ENCODE results near the gene ZNF507.

The ZNF507 gene

DNA sequence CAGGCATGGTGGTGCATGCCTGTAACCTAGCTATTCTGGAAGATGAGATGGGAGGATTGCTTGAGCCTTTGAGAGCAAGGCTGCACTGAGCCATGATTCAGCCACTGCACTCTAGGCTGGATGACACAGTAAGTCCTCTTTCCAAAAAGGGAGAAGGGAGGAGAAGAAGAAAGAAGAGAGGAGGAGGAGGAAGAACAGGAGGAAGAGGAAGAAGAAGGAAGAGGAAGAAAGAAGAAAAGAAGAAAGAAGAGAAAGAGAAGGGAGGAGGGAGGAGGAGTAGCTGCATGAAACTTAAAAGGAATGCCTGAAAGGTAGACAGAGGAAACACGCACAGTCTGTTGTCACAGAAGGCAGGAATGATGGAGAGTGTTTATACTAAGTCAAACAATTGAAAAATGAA lies 56.6 kb downstream of the ZNF507 start:
- no peak overlapping the region for H2BK5ac ChIP-seq (ENCODE audit: low read length)
- H3K79me1 ChIP-seq (ENCODE audit: low read length) = no peaks in the 10 kb centered on the region
- H3K4me3 ChIP-seq (ENCODE audit: low read length) = no peak overlapping the region
- H2AK5ac ChIP-seq (ENCODE audit: low read length) = no peak overlapping the region
- no peak overlapping the region for H3K4me2 ChIP-seq (ENCODE audit: low read length)
- no peak overlapping the region for H3K27ac ChIP-seq (ENCODE audit: low read depth, low read length)
- H4K8ac ChIP-seq (ENCODE audit: low read depth, low read length) = no peak overlapping the region
- H3K4me1 ChIP-seq (ENCODE audit: control insufficient read depth, low read depth, low read length) = peaks cover 4% of the 10 kb centered on the region
- H2BK15ac ChIP-seq (replicated peaks; ENCODE audit: low read depth) = no peak overlapping the region
- no peak overlapping the region for H4K5ac ChIP-seq (ENCODE audit: low read length)
- H3K27me3 ChIP-seq (ENCODE audit: insufficient read depth, low read length, poor library complexity) = no peaks in the 10 kb centered on the region
- no peaks in the 10 kb centered on the region for H3K36me3 ChIP-seq (ENCODE audit: control insufficient read depth, insufficient read depth, low read length)
- no peak overlapping the region for H2BK120ac ChIP-seq (ENCODE audit: low read depth, low read length)
- DNase-seq = no peak
- no peak overlapping the region for H3K56ac ChIP-seq (ENCODE audit: low read length)
- H3K4ac ChIP-seq (ENCODE audit: low read depth, low read length) = no peak overlapping the region
- no peak overlapping the region for H3K18ac ChIP-seq (ENCODE audit: low read length)
- H3K23ac ChIP-seq (ENCODE audit: low read length) = no peak overlapping the region
- peaks cover 7% of the 10 kb centered on the region for H3K79me2 ChIP-seq (ENCODE audit: control insufficient read depth, insufficient read depth, low read length)
- no peak overlapping the region for H3K9ac ChIP-seq (ENCODE audit: low read length)
- WGBS (ENCODE audit: extremely low coverage, insufficient coverage, low lambda C conversion rate) = no CpG with 5 or more reads among the region's 1 CpG

DNA sequence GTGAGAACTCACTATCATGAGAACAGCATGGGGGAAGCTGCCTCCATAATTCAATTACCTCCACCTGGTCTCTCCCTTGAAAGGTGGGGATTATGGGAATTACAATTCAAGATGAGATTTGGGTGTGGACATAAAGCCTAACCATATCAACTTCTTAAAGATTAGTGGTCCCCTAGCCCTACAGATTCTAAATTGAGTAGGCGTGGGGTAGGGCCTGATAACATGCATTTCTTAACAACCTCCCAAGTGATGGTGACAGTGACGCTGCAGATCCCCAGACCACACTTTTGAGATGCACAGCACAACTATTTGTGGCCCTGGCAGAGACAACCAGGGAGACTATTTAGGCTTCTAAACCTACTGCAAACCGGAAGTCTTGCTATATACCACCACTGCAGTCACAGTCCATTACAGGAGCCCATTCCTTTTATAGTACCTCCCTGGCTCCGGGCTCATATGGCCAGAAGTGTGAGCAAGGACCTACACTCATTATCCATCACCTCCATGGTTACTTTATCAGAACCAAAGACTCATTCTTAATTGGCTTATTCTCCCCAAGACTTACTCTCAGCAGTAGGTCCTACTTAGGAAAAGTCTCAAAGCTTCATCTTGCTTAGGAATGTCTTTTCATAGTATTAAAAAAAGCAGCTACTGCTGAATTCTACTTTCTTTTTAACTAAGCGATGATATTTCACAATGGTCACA lies 58.0 kb downstream of the ZNF507 start:
- H4K8ac ChIP-seq (ENCODE audit: low read depth, low read length) = no peak overlapping the region
- no peak overlapping the region for H2BK120ac ChIP-seq (ENCODE audit: low read depth, low read length)
- H3K27me3 ChIP-seq (ENCODE audit: insufficient read depth, low read length, poor library complexity) = no peaks in the 10 kb centered on the region
- no peak overlapping the region for H3K9ac ChIP-seq (ENCODE audit: low read length)
- no peak overlapping the region for H3K56ac ChIP-seq (ENCODE audit: low read length)
- WGBS (ENCODE audit: extremely low coverage, insufficient coverage, low lambda C conversion rate) = no CpG with 5 or more reads among the region's 5 CpGs
- peaks cover 5% of the 10 kb centered on the region for H3K79me1 ChIP-seq (ENCODE audit: low read length)
- H3K4ac ChIP-seq (ENCODE audit: low read depth, low read length) = no peak overlapping the region
- H3K18ac ChIP-seq (ENCODE audit: low read length) = no peak overlapping the region
- DNase-seq = peak; percentile 74
- H3K4me3 ChIP-seq (ENCODE audit: low read length) = no peak overlapping the region
- no peak overlapping the region for H2BK15ac ChIP-seq (replicated peaks; ENCODE audit: low read depth)
- no peak overlapping the region for H3K23ac ChIP-seq (ENCODE audit: low read length)
- H3K4me2 ChIP-seq (ENCODE audit: low read length) = no peak overlapping the region
- no peaks in the 10 kb centered on the region for H3K36me3 ChIP-seq (ENCODE audit: control insufficient read depth, insufficient read depth, low read length)
- H3K79me2 ChIP-seq (ENCODE audit: control insufficient read depth, insufficient read depth, low read length) = peaks cover 12% of the 10 kb centered on the region
- no peak overlapping the region for H4K5ac ChIP-seq (ENCODE audit: low read length)
- H2AK5ac ChIP-seq (ENCODE audit: low read length) = no peak overlapping the region
- peak overlapping the region; percentile 12 for H3K27ac ChIP-seq (ENCODE audit: low read depth, low read length)
- H2BK5ac ChIP-seq (ENCODE audit: low read length) = no peak overlapping the region
- peaks cover 4% of the 10 kb centered on the region for H3K4me1 ChIP-seq (ENCODE audit: control insufficient read depth, low read depth, low read length)

DNA sequence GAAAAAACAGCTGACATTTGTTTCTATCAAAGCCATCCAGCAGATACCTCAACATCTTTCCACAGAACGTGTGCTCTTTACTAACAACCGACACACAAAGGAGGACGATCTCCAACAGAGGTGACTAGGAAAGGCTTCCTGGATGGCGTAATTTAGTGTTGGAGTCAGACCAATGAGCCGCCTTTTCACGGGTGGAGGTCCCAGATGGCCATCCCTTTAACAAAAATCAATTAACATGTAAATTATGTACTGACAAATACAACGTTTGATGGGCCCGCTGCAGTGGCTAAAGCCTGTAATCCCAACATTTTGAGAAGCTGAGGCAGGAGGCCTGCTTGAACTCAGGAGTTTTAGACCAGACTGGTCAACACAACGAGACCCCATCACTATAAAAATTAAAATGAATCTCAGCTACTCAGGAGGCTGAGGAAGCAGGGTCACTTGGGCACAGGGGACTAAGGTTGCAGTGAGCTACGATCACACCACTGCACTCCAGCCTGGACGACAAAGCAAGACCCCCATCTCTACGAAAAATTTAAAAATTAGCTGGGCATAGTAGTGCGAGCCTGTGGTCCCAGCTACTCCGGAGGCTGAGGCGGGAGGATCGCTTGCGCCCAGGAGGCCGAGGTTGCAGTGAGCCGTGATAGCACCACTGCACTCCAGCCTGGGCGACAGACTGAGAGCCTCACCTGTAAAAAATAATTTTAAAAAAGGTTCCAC lies 59.0 kb downstream of the ZNF507 start:
- Histone ChIP-seq H3K23ac (ENCODE audit: low read length) (peak overlapping the region; percentile 18), H2AK5ac (ENCODE audit: low read length) (no peak overlapping the region), H3K4me1 (ENCODE audit: control insufficient read depth, low read depth, low read length) (peaks cover 4% of the 10 kb centered on the region), H3K4me3 (ENCODE audit: low read length) (peak overlapping the region; percentile 85), H3K36me3 (ENCODE audit: control insufficient read depth, insufficient read depth, low read length) (no peaks in the 10 kb centered on the region), H4K5ac (ENCODE audit: low read length) (no peak overlapping the region), H3K79me2 (ENCODE audit: control insufficient read depth, insufficient read depth, low read length) (peaks cover 12% of the 10 kb centered on the region), H2BK15ac (replicated peaks; ENCODE audit: low read depth) (no peak overlapping the region), H3K4me2 (ENCODE audit: low read length) (peak overlapping the region; percentile 44), H3K18ac (ENCODE audit: low read length) (no peak overlapping the region), H3K56ac (ENCODE audit: low read length) (peak overlapping the region; percentile 98), H2BK120ac (ENCODE audit: low read depth, low read length) (no peak overlapping the region), H3K4ac (ENCODE audit: low read depth, low read length) (peak overlapping the region; percentile 62), H3K9ac (ENCODE audit: low read length) (peak overlapping the region; percentile 99), H3K79me1 (ENCODE audit: low read length) (peaks cover 5% of the 10 kb centered on the region), H2BK5ac (ENCODE audit: low read length) (peak overlapping the region; percentile 70), H3K27ac (ENCODE audit: low read depth, low read length) (no peak overlapping the region), H4K8ac (ENCODE audit: low read depth, low read length) (no peak overlapping the region), H3K27me3 (ENCODE audit: insufficient read depth, low read length, poor library complexity) (no peaks in the 10 kb centered on the region)
- DNase-seq = peak; percentile 77
- WGBS (ENCODE audit: extremely low coverage, insufficient coverage, low lambda C conversion rate) = no CpG with 5 or more reads among the region's 20 CpGs

DNA sequence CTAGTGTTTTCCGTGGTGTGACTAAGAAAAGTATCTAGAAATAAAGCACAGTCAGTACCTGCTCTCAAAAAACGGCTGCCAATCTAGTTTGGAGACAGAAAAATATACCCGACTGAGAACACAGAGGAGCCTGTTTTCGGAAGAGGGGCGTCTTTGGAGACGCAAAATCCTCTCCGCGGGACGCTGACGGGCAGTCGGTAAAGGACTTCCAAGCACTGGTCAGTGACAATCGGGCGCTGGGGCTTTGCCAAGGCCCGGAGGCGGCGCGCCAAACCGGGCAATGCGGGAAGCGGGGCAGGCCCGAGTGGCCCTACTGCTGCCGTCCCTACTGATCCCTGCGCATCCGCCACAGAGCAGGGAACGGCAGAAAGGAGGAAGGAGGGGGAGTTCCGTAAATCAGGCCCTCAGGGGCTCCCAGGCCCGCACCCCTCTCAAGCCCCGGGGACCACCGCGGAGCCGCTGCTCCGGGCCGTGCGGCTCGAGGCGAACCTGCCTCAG lies 59.6 kb downstream of the ZNF507 start:
- Histone ChIP-seq H3K36me3 (ENCODE audit: control insufficient read depth, insufficient read depth, low read length) (peaks cover 1% of the 10 kb centered on the region), H3K4me3 (ENCODE audit: low read length) (peak overlapping the region; percentile 85), H3K27ac (ENCODE audit: low read depth, low read length) (peak overlapping the region; percentile 94), H2AK5ac (ENCODE audit: low read length) (no peak overlapping the region), H3K4me1 (ENCODE audit: control insufficient read depth, low read depth, low read length) (peaks cover 4% of the 10 kb centered on the region), H3K18ac (ENCODE audit: low read length) (peak overlapping the region; percentile 96), H4K8ac (ENCODE audit: low read depth, low read length) (no peak overlapping the region), H3K4me2 (ENCODE audit: low read length) (peak overlapping the region; percentile 19), H3K79me2 (ENCODE audit: control insufficient read depth, insufficient read depth, low read length) (peaks cover 12% of the 10 kb centered on the region), H2BK5ac (ENCODE audit: low read length) (peak overlapping the region; percentile 58), H2BK120ac (ENCODE audit: low read depth, low read length) (no peak overlapping the region), H3K4ac (ENCODE audit: low read depth, low read length) (peak overlapping the region; percentile 77), H3K23ac (ENCODE audit: low read length) (peak overlapping the region; percentile 48), H3K56ac (ENCODE audit: low read length) (peak overlapping the region; percentile 98), H3K79me1 (ENCODE audit: low read length) (peaks cover 5% of the 10 kb centered on the region), H3K9ac (ENCODE audit: low read length) (peak overlapping the region; percentile 99), H4K5ac (ENCODE audit: low read length) (peak overlapping the region; percentile 82), H2BK15ac (replicated peaks; ENCODE audit: low read depth) (no peak overlapping the region), H3K27me3 (ENCODE audit: insufficient read depth, low read length, poor library complexity) (no peaks in the 10 kb centered on the region)
- no CpG with 5 or more reads among the region's 36 CpGs for whole genome bisulfite sequencing (ENCODE audit: extremely low coverage, insufficient coverage, low lambda C conversion rate)
- DNase-seq = no peak

DNA sequence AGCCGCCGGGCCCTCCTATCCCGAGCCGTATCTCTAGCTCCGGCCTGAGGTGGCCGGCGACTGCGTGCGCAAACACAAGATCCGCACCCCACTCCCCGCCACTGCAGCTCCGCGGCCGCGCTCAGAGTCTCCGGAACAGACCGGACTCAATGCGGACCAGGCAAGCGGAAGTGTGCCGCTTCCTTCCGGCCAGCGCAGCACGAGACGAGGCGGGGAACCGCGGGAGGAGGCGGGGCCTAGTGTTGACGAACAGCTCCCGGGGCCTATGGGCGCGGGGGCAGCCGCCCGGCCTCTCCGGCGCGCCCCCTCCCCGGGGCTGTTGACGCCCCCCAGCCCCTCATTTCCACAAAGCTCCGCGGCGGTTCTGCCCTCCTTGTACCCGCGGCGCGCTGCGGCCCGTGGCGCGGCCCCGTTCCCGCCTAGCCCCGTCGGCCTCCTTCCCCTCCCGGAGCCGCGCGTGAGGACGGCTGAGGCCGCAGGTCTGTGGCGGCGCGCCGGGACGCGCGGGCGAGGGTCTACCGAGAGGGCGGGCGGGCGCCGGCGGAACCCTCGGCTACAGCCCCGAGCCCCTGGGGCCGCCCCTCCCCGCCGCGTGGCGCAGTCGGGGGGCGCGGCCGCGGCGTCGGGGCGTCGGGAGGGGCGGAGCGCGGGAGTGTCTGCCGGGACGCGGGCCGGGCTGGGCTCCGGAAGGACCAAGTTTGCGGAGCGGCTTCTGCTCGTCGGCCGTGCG lies 60.2 kb downstream of the ZNF507 start, which contains the start of gene DPY19L3:
Gene DPY19L3, plus strand, starts transcription at position 340 of the 730 bp plus-strand sequence. CDS start 2,484 bp downstream, outside the sequence.
- peak within 1 kb of the TSS; percentile 85 for H3K4me3 ChIP-seq (ENCODE audit: low read length)
- peak within 1 kb of the TSS; percentile 85 for H2BK5ac ChIP-seq (ENCODE audit: low read length)
- H2BK15ac ChIP-seq (replicated peaks; ENCODE audit: low read depth) = no peak within 1 kb of the TSS
- peak within 1 kb of the TSS; percentile 98 for H3K56ac ChIP-seq (ENCODE audit: low read length)
- H3K27ac ChIP-seq (ENCODE audit: low read depth, low read length) = peak within 1 kb of the TSS; percentile 95
- no peaks in the 10 kb centered on the region for H3K27me3 ChIP-seq (ENCODE audit: insufficient read depth, low read length, poor library complexity)
- H3K79me2 ChIP-seq (ENCODE audit: control insufficient read depth, insufficient read depth, low read length) = peaks cover 12% of the 10 kb centered on the region
- H3K36me3 ChIP-seq (ENCODE audit: control insufficient read depth, insufficient read depth, low read length) = peaks cover 1% of the 10 kb centered on the region
- no peak within 1 kb of the TSS for H4K8ac ChIP-seq (ENCODE audit: low read depth, low read length)
- peak within 1 kb of the TSS; percentile 75 for H2BK120ac ChIP-seq (ENCODE audit: low read depth, low read length)
- H3K4ac ChIP-seq (ENCODE audit: low read depth, low read length) = peak within 1 kb of the TSS; percentile 81
- H3K4me1 ChIP-seq (ENCODE audit: control insufficient read depth, low read depth, low read length) = peaks cover 4% of the 10 kb centered on the region
- H2AK5ac ChIP-seq (ENCODE audit: low read length) = no peak within 1 kb of the TSS
- H4K5ac ChIP-seq (ENCODE audit: low read length) = peak within 1 kb of the TSS; percentile 82
- peak; percentile 95 for DNase-seq
- peak within 1 kb of the TSS; percentile 96 for H3K18ac ChIP-seq (ENCODE audit: low read length)
- no CpG with 5 or more reads among the region's 104 CpGs for WGBS (ENCODE audit: extremely low coverage, insufficient coverage, low lambda C conversion rate)
- peaks cover 5% of the 10 kb centered on the region for H3K79me1 ChIP-seq (ENCODE audit: low read length)
- peak within 1 kb of the TSS; percentile 48 for H3K23ac ChIP-seq (ENCODE audit: low read length)
- peak within 1 kb of the TSS; percentile 48 for H3K4me2 ChIP-seq (ENCODE audit: low read length)
- peak within 1 kb of the TSS; percentile 99 for H3K9ac ChIP-seq (ENCODE audit: low read length)
